Activated CD8-positive, alpha-beta memory T cell treated with anti-CD3 and anti-CD28 coated beads for 36 hours (primary cell): Measurements from ENCODE around the gene LRRC37A2. TPM values are rescaled to one million over a fixed set of nuclear protein-coding genes. Genes with fewer than 3 reads are reported as not detected.
"Not testable (repeated sequence)": the region's sequence is repeated elsewhere in the genome, so short reads cannot be mapped to it uniquely, and the experiment has no call there.

Experiments used
- CTCF ChIA-PET: fragments of 350-600 bp; sonication (Branson Sonifier 250); formaldehyde crosslinking; loops from one replicate; lab custom pipeline; 2021; ENCODE audit warnings: antibody characterized with exemption; lab: Charles Lee
- POLR2A ChIA-PET: fragments of 350-600 bp; sonication (Branson Sonifier 250); formaldehyde crosslinking; loops from one replicate; lab custom pipeline; 2021; ENCODE audit warnings: antibody characterized with exemption; lab: Charles Lee
- total RNA-seq, 2 experiments: library from RNA; stranded (reverse); gene quantifications; one replicate each; pipeline ENCODE4 v1.2.3, GENCODE V29; 2021

Gene LRRC37A2
- total RNA-seq, 2 experiments from 2014 or later: 6.5 to 7.5 TPM

DNA sequence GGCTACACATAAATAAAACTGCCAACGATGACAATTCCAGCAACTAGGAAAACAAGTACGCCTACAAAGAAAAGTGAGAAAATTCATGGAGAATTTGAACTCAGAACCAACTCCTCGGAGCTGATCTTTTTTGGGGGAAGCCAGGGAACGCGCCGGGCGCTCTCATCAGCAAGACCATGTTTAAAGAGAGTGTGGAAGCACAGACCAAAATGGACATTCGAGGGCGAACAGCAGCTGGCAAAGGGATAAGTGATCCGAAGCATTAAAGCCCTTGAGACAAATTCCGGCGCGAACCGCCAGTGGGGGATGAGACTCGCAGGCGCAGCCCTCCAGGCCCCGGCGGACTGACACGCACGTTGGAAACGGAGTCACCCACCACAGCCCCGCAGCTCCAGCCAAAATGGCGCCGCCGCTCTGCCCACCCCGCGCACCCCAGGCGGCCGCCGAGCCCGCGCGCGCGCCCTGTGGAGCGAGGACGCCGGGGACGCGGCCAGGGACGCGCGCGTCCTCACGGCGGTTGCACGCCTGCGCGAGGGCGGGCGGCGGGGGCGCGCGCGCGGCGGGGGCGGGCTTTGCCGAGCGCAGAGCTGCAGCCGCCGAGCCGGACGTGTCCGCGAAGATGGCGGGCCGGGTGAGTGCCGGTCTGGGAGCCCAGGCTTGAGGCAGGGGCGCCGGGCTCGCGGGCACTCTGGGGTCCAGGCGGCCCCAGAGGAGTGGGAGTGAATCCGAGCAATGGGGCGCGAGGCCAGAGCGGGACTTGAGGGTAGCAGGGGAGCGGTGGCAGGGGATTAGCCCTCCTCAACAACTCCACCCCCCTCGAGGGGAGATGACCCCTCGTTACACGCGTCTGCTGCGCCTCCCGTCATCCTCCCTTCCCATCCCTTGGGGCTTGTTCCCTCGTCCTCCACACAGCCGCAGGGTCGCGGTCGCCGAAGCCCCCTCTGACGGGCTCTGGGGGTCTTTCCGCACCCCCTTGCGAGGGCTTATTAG lies 78.2 kb downstream of the LRRC37A2 start, which contains the start of gene NSF:
TSS of gene NSF (plus strand) at position 513 of the 990 bp plus-strand sequence. CDS start at position 620, 107 bp downstream.
- CTCF ChIA-PET, POLR2A ChIA-PET: not testable (repeated sequence)

DNA sequence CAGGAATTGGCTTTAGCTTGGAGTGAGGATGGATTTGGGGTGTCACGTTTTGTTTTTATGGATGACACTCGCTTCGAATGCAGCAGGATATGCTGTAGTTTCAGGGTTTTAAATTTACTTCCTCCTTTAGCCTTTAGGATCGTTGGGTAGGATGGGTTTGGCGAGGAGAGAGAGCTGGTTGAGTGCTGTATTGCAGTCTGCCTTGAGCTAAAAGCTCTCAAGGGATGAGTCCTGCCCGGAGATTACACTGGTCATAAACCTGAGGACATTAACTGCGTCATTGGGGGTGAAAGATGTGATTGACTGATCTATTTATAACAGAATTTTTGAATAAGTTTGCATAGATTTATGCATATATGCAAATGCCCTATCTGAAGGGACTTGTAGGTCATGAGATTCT lies 79.1 kb downstream of the LRRC37A2 start:
- CTCF ChIA-PET, POLR2A ChIA-PET: not testable (repeated sequence)

DNA sequence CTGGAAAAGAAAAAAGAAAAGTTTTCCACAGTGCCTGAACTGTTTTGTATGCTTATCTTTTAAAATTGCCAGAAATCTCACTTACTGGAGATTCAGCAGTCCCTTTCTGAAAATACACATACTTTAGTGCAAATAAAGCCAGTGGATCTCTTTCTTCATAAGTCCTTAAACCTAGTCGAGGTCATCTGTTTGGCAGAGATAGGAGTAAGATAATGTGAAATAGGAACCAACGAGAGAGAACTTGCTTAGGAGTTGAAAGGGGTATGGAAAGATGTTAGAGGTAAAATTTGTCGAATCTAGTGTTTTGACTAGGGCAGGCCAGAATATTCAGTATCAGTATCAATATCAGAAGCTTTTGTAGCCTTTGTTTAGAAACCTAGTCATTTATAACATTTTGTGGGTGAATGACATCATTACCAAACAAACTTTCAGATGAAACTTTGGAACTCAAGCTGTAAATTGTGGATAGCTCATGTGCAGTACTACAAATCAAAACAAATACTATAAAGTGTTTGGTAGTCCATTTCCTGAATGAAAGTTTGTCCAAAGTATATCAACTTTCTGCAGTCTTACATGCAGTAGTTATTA lies 86.2 kb downstream of the LRRC37A2 start:
- POLR2A ChIA-PET: not testable (repeated sequence)

DNA sequence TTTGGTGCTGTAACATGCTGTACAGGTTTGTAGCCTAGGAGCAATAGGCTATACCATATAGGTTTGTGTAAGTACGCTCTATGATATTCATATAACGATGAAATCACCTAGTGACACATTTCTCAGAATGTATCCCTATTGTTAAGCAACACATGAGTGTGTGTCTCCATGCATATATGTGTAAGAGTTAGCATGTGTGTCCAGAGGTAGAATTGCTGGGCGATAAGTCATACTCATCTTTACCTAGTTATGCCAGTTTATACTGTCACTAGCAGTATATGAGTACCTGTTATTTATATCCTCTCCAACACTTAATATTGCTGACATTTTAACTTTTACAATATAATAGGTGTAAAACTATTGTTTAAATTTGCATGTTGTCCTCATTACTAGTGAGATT lies 88.5 kb downstream of the LRRC37A2 start:
- POLR2A ChIA-PET, CTCF ChIA-PET: not testable (repeated sequence)

More for the DNA sequence above, 86.2 kb downstream of the LRRC37A2 start:
- CTCF ChIA-PET: not testable (repeated sequence)

DNA sequence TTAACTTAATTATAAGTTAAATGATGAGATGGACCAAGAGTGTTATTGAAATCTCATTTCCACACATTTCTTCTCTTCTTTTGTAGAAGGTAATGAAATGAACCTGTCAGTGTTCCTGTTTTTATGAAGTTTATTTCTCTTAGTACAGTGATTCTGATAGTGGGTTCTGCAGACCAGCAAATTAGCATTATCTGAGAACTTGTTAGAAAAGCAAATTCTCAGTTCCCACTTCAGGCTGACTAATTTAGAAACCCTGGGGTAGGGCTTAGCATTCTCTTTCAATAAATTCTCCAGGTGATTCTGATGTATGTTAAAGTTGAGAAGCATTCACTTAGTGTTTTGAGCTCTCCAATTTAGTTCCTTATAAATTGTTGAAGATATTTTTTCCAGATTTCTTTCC lies 90.9 kb downstream of the LRRC37A2 start:
- CTCF ChIA-PET, POLR2A ChIA-PET: not testable (repeated sequence)

Other genes starting within 250 kb of the LRRC37A2 start
- gene LRRC37A, start 217.3 kb upstream of the LRRC37A2 start, total RNA-seq: 1 to 10 TPM; 1.0 to 1.7 TPM
- 10 to 100 TPM; 14.9 to 16.2 TPM for gene ARL17B, start 150.7 kb upstream of the LRRC37A2 start, total RNA-seq
- gene ARL17A, start 67.2 kb downstream of the LRRC37A2 start, total RNA-seq: 10 to 100 TPM; 11.8 to 14.5 TPM
- gene NSF, start 78.2 kb downstream of the LRRC37A2 start, total RNA-seq: 10 to 100 TPM; 39.0 to 41.9 TPM